ENCODE data around the gene PRAF2.

The PRAF2 gene

DNA sequence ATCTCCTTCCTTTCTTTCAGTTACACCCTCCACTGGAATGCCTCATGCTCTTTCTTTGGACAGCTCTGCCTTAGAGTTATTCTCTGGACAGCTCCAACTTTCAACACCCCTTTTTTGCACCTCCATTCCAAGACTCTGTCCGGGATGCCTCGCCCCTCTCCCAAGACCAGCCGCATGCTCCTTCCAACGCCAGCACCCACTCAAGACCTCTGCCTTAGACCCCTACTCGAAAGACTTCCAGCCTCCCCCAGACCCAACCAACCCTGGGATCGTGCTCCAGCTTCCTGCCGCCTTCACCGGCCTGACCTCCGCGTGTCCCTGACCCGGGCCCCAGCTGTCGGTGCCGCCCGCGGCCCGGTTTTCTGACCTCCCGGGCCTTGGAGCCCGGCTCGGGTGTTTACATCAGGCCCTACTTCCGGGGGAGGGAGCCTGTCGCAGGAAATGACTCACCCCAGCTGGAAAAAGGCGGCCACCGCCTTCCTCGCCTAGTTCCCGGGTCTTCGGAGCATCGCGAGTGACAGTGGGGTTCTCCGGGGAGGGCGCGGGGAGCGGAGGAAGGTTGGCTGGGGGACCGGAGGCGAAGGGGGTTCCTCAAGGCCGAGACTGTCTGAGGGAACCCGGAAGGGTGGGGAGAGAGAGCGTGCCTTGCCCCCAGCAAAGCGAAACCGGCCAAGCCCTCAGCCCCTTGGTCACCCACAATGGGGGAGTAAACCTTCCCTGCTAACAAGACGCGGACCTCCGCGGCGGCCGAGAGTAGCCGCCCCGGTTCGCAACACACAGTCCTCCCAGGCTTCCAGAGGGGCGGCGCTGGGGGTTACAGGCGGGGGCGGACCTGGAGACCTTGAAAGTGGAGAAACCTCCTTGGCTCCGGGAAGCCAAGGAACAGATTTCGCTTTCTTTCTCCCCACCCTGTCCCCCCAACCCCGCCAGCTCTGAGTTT, 6.0 kb upstream of the PRAF2 start, which contains the start of gene WDR45:
WDR45 (minus strand) TSS at position 399 of the 940 bp plus-strand sequence. CDS start 1,792 bp downstream, outside the sequence.
- Histone ChIP-seq H3K9me2 (replicated peaks; ENCODE audit: insufficient read depth, low read length) (no peaks in the 10 kb centered on the region), H3K4me3 (ENCODE audit: insufficient read depth, low read length, poor library complexity, severe bottlenecking) (peak within 1 kb of the TSS; percentile 73), H3K9me3 (ENCODE audit: insufficient read depth, low read length) (no peaks in the 10 kb centered on the region), H3K27ac (ENCODE audit: low read depth, low read length) (peak within 1 kb of the TSS; percentile 58), H4K20me1 (ENCODE audit: low read depth, low read length) (no peaks in the 10 kb centered on the region), H3K4me2 (ENCODE audit: low read depth, low read length, poor library complexity, severe bottlenecking) (peak within 1 kb of the TSS; percentile 77), H2AFZ (ENCODE audit: low read depth, low read length, severe bottlenecking) (peak within 1 kb of the TSS; percentile 80), H3K36me3 (ENCODE audit: low read length) (no peaks in the 10 kb centered on the region), H3K79me2 (ENCODE audit: insufficient read depth, low read length) (no peaks in the 10 kb centered on the region), H3K9ac (ENCODE audit: low read length) (peak within 1 kb of the TSS; percentile 66), H3K27me3 (ENCODE audit: low read length) (no peaks in the 10 kb centered on the region), H3F3A (ENCODE audit: insufficient read depth) (no peaks in the 10 kb centered on the region)
- no peak for TF ChIP-seq EZH2phosphoT487 (conservative IDR thresholded peaks at IDR 0.05; ENCODE audit: low read length)
- TF ChIP-seq, protein P1, sequence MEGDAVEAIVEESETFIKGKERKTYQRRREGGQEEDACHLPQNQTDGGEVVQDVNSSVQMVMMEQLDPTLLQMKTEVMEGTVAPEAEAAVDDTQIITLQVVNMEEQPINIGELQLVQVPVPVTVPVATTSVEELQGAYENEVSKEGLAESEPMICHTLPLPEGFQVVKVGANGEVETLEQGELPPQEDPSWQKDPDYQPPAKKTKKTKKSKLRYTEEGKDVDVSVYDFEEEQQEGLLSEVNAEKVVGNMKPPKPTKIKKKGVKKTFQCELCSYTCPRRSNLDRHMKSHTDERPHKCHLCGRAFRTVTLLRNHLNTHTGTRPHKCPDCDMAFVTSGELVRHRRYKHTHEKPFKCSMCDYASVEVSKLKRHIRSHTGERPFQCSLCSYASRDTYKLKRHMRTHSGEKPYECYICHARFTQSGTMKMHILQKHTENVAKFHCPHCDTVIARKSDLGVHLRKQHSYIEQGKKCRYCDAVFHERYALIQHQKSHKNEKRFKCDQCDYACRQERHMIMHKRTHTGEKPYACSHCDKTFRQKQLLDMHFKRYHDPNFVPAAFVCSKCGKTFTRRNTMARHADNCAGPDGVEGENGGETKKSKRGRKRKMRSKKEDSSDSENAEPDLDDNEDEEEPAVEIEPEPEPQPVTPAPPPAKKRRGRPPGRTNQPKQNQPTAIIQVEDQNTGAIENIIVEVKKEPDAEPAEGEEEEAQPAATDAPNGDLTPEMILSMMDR (IDR thresholded peaks at IDR 0.05; ENCODE audit: insufficient read depth, low read length, poor library complexity, severe bottlenecking) = no peak

DNA sequence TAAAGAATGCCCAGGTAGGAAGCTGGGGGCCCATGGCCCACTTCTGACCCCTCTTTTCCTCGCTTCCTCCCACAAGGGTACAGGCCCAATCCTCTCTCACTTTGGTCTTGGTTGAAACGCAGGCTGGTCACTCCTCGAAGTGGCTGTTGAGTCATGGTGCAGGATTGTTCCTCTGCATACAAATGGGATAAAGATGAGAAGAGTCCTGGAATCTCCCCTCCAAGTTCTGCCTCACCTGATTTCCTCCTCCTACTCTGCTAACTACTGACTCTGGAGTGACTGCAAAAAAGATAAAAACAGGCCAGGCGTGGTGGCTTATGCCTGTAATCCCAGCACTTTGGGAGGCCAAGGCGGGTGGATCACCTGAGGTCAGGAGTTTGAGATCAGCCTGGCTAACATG, 4.1 kb upstream of the PRAF2 start:
- H4K20me1 ChIP-seq (ENCODE audit: low read depth, low read length) = no peaks in the 10 kb centered on the region
- H3K79me2 ChIP-seq (ENCODE audit: insufficient read depth, low read length) = peaks cover 8% of the 10 kb centered on the region; the same call in 1 of the 2 replicates
- H3K27ac ChIP-seq (ENCODE audit: low read depth, low read length) = no peak overlapping the region

DNA sequence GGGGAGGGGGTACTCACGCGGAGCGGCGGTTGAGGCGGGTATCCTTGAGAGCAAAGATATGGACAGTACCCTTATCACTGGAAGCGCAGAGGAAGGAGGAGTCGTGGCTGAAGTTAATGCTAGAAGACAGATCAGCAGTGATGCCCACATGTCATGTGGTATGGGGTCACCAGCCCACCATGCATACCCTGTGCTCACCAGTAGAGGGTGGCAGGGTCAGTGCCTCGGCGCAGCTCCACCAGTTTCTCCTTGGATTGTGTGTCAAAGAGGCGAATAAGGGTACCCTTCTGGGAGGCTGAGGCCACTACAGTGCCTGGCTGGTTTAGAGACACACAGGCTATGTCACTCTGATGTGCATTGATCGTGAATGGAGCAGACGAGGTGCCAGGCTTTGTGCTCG, 1.5 kb upstream of the PRAF2 start:
- no peak overlapping the region for H3K9ac ChIP-seq (ENCODE audit: low read length)
- H3K9me3 ChIP-seq (ENCODE audit: insufficient read depth, low read length) = no peaks in the 10 kb centered on the region
- no peak overlapping the region for H3K4me3 ChIP-seq (ENCODE audit: insufficient read depth, low read length, poor library complexity, severe bottlenecking)
- H3K4me2 ChIP-seq (ENCODE audit: low read depth, low read length, poor library complexity, severe bottlenecking) = no peak overlapping the region
- no peak overlapping the region for H3K27ac ChIP-seq (ENCODE audit: low read depth, low read length)
- no peaks in the 10 kb centered on the region for H3K27me3 ChIP-seq (ENCODE audit: low read length)
- H3K9me2 ChIP-seq (replicated peaks; ENCODE audit: insufficient read depth, low read length) = no peaks in the 10 kb centered on the region
- peaks cover 11% of the 10 kb centered on the region; the same call in 1 of the 2 replicates for H3K79me2 ChIP-seq (ENCODE audit: insufficient read depth, low read length)
- no peak overlapping the region for H2AFZ ChIP-seq (ENCODE audit: low read depth, low read length, severe bottlenecking)
- TF ChIP-seq, protein P1 (IDR thresholded peaks at IDR 0.05; ENCODE audit: insufficient read depth, low read length, poor library complexity, severe bottlenecking) = no peak
- no peak for TF ChIP-seq EZH2phosphoT487 (conservative IDR thresholded peaks at IDR 0.05; ENCODE audit: low read length)
- no peaks in the 10 kb centered on the region for H3F3A ChIP-seq (ENCODE audit: insufficient read depth)
- no peaks in the 10 kb centered on the region for H4K20me1 ChIP-seq (ENCODE audit: low read depth, low read length)
- no peaks in the 10 kb centered on the region for H3K36me3 ChIP-seq (ENCODE audit: low read length)

More for the DNA sequence above, 4.1 kb upstream of the PRAF2 start:
- Histone ChIP-seq H3K9ac (ENCODE audit: low read length) (no peak overlapping the region), H3K4me2 (ENCODE audit: low read depth, low read length, poor library complexity, severe bottlenecking) (no peak overlapping the region), H3K9me2 (replicated peaks; ENCODE audit: insufficient read depth, low read length) (no peaks in the 10 kb centered on the region), H3F3A (ENCODE audit: insufficient read depth) (no peaks in the 10 kb centered on the region), H3K4me3 (ENCODE audit: insufficient read depth, low read length, poor library complexity, severe bottlenecking) (no peak overlapping the region), H2AFZ (ENCODE audit: low read depth, low read length, severe bottlenecking) (no peak overlapping the region), H3K36me3 (ENCODE audit: low read length) (no peaks in the 10 kb centered on the region), H3K9me3 (ENCODE audit: insufficient read depth, low read length) (no peaks in the 10 kb centered on the region), H3K27me3 (ENCODE audit: low read length) (no peaks in the 10 kb centered on the region)
- no peak for TF ChIP-seq EZH2phosphoT487 (conservative IDR thresholded peaks at IDR 0.05; ENCODE audit: low read length)
- TF ChIP-seq, protein P1 (IDR thresholded peaks at IDR 0.05; ENCODE audit: insufficient read depth, low read length, poor library complexity, severe bottlenecking) = no peak
